GM12878 (cell line): ENCODE measurements around the gene RALB. TPM values are rescaled to one million over a fixed set of nuclear protein-coding genes. Genes with fewer than 3 reads are reported as not detected.
A peak's percentile ranks its signal among the peaks of the same experiment; 100 is the strongest.

ENCODE experiments used
- ASH2L ChIP-seq: fragments of 300-600, 200-600 bp; sonication (generic); IDR thresholded peaks from 2 replicates; pipeline ENCODE4 v1.6.1; 2017; ENCODE audit warnings: low read depth, mild to moderate bottlenecking, borderline replicate concordance
- ATF7 ChIP-seq: fragments of 450-650 bp; IDR thresholded peaks from 2 replicates; pipeline ENCODE4 v1.6.1; 2016; ENCODE audit warnings: low read depth, mild to moderate bottlenecking
- CHD4 ChIP-seq: fragments of 200-600 bp; sonication (generic); IDR thresholded peaks from 2 replicates; pipeline ENCODE4 v1.6.1; 2016; ENCODE audit warnings: mild to moderate bottlenecking
- E4F1 ChIP-seq: fragments of 450-650 bp; IDR thresholded peaks from 2 replicates; pipeline ENCODE4 v1.6.1; 2018; ENCODE audit warnings: borderline replicate concordance, mild to moderate bottlenecking; ENCODE audit not compliant: partially characterized antibody
- EGR1 ChIP-seq, 2 experiments: IDR thresholded peaks; 1 replicate in 1 of 2; 2 replicates in 1 of 2; pipeline ENCODE4 v1.6.1; 2011 to 2012; ENCODE audit warnings: low read depth in 2 of 2, low read length in 2 of 2, borderline replicate concordance in 1 of 2, mild to moderate bottlenecking in 1 of 2, moderate library complexity in 1 of 2
- EZH2 ChIP-seq: IDR thresholded peaks from 2 replicates; pipeline ENCODE4 v1.6.1; 2012; ENCODE audit warnings: low read depth, mild to moderate bottlenecking, control low read depth, inconsistent platforms, low read length, borderline replicate concordance; ENCODE audit not compliant: control insufficient read depth
- GABPA ChIP-seq: IDR thresholded peaks from 2 replicates; pipeline ENCODE4 v1.6.1; 2014; ENCODE audit warnings: antibody characterized with exemption, low read depth, mild to moderate bottlenecking, inconsistent platforms
- KDM1A ChIP-seq: fragments of 200-600 bp; sonication (generic); IDR thresholded peaks from 2 replicates; pipeline ENCODE4 v1.6.1; 2016; ENCODE audit warnings: borderline replicate concordance
- KLF5 ChIP-seq: fragments of 450-650 bp; IDR thresholded peaks from 2 replicates; pipeline ENCODE4 v1.6.1; 2014; ENCODE audit warnings: mild to moderate bottlenecking; ENCODE audit not compliant: partially characterized antibody
- MYC ChIP-seq: IDR thresholded peaks from 2 replicates; pipeline ENCODE4 v1.6.1; 2011; ENCODE audit warnings: mild to moderate bottlenecking, low read length, moderate library complexity, inconsistent platforms; ENCODE audit not compliant: insufficient read depth, insufficient replicate concordance, insufficient read length, severe bottlenecking
- NFIC ChIP-seq: IDR thresholded peaks from 2 replicates; pipeline ENCODE4 v1.6.1; 2012; ENCODE audit warnings: low read depth, mild to moderate bottlenecking, inconsistent platforms, low read length, moderate library complexity
- NR2C1 ChIP-seq: fragments of 450-650 bp; IDR thresholded peaks from 2 replicates; pipeline ENCODE4 v1.6.1; 2017; ENCODE audit warnings: antibody characterized with exemption, mild to moderate bottlenecking, moderate library complexity
- PKNOX1 ChIP-seq: fragments of 450-650 bp; IDR thresholded peaks from 2 replicates; pipeline ENCODE4 v1.6.1; 2016; ENCODE audit warnings: mild to moderate bottlenecking
- PML ChIP-seq: IDR thresholded peaks from 2 replicates; pipeline ENCODE4 v1.6.1; 2012; ENCODE audit warnings: low read length, inconsistent platforms
- RB1 ChIP-seq: fragments of 450-650 bp; formaldehyde crosslinking; IDR thresholded peaks from 2 replicates; pipeline ENCODE4 v1.6.1; 2017; ENCODE audit warnings: mild to moderate bottlenecking, borderline replicate concordance
- SIN3A ChIP-seq: IDR thresholded peaks from 2 replicates; pipeline ENCODE4 v1.6.1; 2012; ENCODE audit warnings: low read depth, low read length, improper control_type of control experiment
- SMAD1 ChIP-seq: fragments of 450-650 bp; IDR thresholded peaks from 2 replicates; pipeline ENCODE4 v1.6.1; 2018; ENCODE audit warnings: mild to moderate bottlenecking, low read depth; ENCODE audit not compliant: partially characterized antibody
- SRF ChIP-seq, 2 experiments: IDR thresholded peaks; 2 replicates each; pipeline ENCODE4 v1.6.1; 2011; ENCODE audit warnings: low read depth in 2 of 2, low read length in 2 of 2, mild to moderate bottlenecking in 1 of 2, moderate library complexity in 1 of 2
- TBL1XR1 ChIP-seq: IDR thresholded peaks from 2 replicates; pipeline ENCODE4 v1.6.1; 2012; ENCODE audit warnings: low read depth, low read length, improper control_type of control experiment
- TCF12 ChIP-seq: IDR thresholded peaks from 2 replicates; pipeline ENCODE4 v1.6.1; 2011; ENCODE audit warnings: low read depth, mild to moderate bottlenecking, low read length
- YY1 ChIP-seq: IDR thresholded peaks from 2 replicates; pipeline ENCODE4 v1.6.1; 2011; ENCODE audit warnings: low read depth, mild to moderate bottlenecking, low read length
- ZBTB33 ChIP-seq: fragments of 450-650 bp; IDR thresholded peaks from 2 replicates; pipeline ENCODE4 v1.6.1; 2017; ENCODE audit warnings: mild to moderate bottlenecking
- polyA plus RNA-seq, 11 experiments: library from polyadenylated mRNA; depleted of rRNA in 4 of 11; unstranded in 6 of 11; stranded (reverse) in 5 of 11; fragments of >200 nt; fragmentation: Nextera tagmentation in 4 of 11; fragmentation: Illumina TruSeq in 1 of 11; extraction: Ambion mirVana in 4 of 11; extraction: Trizol in 1 of 11; gene quantifications; 1 replicate in 1 of 11; 2 replicates in 10 of 11; pipeline versions ENCODE4 v1.2.1 to v1.2.3, GENCODE V29; 2011 to 2016; ENCODE audit warnings: inconsistent platforms in 2 of 11, missing spikeins in 2 of 11, low read depth in 1 of 11
- total RNA-seq, 4 experiments: library from RNA; depleted of rRNA in 3 of 4; stranded (reverse); fragments of >200 nt in 3 of 4; fragmentation: Illumina TruSeq in 1 of 4; extraction: Trizol in 1 of 4; gene quantifications; 2 replicates each; pipeline versions ENCODE4 v1.2.1 to v1.2.3, GENCODE V29; 2013 to 2021

Gene RALB
- total and polyA plus RNA-seq, 10 of the 15 experiments (the other 5 are each of a cell fraction or from before 2014, with no cell fraction given) = 8.3 to 54.0 (median 24.2) TPM

GRCh38 chr2:120252225-120253020 lies at the start of gene RALB (continued):
- TF ChIP-seq E4F1 (peak; percentile 25), PML (no peak), YY1 (no peak), GABPA (no peak), TBL1XR1 (no peak), SMAD1 (no peak), NFIC (no peak), SRF (IDR thresholded peaks at IDR 0.05; ENCODE audit: low read depth in 2 of 2, low read length in 2 of 2) (no peak), EZH2 (no peak), PKNOX1 (peak; percentile 81), NR2C1 (no peak), TCF12 (0 out of 2 replicates have a peak, but pooled peaks have one; percentile 18), ATF7 (0 out of 2 replicates have a peak, but pooled peaks have one; percentile 23), EGR1 (IDR thresholded peaks at IDR 0.05; ENCODE audit: borderline replicate concordance in 1 of 2, low read depth in 2 of 2, low read length in 2 of 2) (no peak), CHD4 (no peak), ZBTB33 (no peak), KDM1A (no peak), MYC (no peak), RB1 (no peak; the same call in 1 of the 2 replicates), ASH2L (peak; percentile 69; the same call in 1 of the 2 replicates), SIN3A (peak; percentile 4; the same call in 1 of the 2 replicates), KLF5 (no peak)
